GM04504 (cell line): ENCODE data around the gene DRD1.

Experiments
- DNase-seq: peaks from one replicate; pipeline ENCODE4 v3.0.0-alpha.2; 2012; ENCODE audit warnings: low read depth

The DRD1 gene

DNA sequence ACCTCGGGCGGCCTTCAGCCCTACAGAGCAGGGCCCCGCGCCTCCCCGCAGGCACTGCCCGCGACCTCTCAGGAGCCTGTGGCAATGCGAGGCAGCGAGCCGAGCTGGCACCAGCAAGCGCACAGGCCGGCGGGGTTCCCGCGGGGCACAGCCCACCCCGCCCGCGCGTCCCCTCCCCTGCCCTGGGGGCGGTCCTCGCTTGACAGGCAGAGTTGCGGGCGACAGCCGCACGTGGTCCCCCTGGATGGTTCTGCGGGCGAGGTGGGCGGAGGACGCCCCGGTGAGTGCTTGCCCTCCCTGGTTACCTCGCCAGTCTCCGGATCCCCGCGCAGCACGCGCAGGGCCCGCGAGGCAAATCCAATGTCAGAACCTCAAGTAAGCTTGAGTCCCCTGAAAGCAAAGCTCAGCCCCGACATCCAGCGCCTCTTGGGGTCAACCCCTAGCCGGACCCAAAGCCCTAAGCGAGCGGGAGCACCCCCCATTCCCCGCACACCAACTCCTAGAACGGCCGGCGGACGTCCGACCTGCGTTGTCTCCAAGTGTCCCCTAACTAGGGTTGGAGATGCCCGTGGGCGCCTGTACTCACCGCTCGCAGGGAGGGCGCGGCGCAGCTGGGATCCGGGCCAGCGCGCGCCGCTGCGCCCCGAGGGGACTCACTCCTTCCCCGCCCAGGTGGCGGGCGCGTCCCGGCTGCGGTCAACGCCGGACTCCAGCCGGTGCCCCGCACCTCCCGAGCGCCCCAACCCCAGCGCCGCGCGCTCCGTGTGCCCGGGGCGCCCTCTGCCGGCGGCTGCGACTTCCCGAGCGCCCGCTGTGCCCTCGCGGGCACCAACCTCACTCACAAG lies at the start of gene DRD1:
Gene DRD1 (minus strand): TSS at position 123 of the 845 bp plus-strand sequence. CDS start 1,083 bp downstream, outside the sequence.
- no peak for DNase-seq

DNA sequence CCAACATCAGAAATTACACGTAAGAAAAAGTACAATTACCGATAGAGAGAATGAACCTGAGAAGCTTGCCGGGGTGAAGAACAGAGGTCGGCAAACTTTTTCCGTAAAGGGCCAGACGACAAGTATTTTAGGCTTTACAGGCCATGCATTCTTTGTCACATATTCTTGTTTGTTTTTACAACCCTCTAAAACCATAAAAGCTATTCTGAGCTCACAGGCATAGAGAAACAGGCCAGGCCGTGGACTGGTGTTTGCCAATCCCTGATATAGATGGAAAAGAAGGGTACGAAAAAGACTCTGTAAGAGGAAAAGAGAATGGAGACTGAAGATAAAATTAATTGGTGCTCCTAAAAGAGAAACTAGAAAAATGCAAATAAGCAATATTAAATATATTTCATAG lies 49.7 kb upstream of the DRD1 start:
- DNase-seq = no peak

- no peak for DNase-seq
Observed at GRCh38 chr5:175493260-175493659, 49.3 kb upstream of the DRD1 start.

- DNase-seq = no peak
Observed at GRCh38 chr5:175491223-175491622, 47.2 kb upstream of the DRD1 start.

DNA sequence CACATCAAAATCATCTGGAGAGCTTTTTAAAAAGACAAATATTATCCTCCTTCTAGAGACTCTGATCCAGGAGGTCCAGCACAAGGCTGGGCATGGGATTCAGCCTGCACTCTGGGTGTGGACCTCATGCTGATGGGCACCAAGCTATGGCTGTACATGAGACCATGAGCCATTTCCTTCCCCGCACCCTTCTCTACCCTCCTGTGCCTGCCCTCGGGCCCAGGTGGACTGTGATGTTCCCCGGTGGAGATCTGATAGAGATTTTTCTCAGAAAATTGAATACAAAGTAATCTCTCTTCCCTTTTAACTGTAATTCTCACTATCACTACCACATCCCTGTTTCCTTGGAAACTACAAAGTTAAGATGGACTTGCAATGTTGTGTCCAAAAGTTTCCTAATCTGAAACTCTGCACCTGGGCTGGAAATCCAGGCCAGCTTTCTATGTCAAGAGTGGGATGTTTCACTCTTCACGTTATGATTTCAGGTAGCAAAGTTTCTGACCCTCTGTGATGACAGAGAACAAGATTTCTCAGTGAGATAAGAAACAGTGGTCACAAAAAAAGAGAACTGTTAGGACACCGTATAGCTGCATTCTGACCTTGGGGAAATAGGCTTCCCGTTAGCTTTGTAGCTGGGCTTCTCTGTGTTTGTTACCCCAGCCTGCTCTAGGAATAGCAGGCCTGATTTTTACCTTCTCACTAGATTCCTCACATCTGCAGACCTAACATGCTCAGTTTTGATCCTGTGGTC lies 45.9 kb upstream of the DRD1 start:
- no peak for DNase-seq

DNA sequence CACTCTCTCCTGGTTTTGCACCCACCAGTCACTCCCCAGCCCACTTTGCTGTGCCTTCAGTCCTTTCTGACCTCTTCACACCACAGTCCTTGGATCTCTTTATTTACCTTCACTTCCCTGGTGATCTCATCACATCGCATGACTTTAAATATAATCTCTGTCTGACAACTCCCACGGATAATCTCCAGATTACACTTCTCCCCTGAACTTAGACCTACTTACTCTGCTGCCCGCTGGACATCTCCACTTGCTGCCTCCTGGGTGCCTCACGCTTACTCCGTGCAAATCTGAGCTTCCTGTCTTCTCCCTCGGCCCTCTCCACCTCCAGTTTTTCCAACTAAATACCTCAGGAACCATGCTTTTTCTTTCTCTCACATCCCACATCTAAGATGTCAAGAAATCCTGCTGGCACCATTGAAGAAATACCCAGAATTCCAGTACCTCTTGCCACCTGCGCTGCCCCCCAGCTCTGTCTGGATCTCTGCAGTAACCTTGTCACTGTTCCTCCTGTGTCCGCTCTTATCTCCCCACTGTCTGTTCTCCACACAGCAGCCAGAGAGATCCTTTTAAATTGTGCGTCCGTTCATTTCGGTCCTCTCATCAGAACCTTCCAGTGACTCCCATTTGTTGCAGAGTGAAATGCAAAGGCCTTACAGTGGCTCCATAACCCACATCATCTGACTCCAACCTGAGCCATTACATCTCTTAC lies 43.7 kb upstream of the DRD1 start:
- no peak for DNase-seq

- DNase-seq = no peak
Observed at GRCh38 chr5:175485631-175486030, 41.6 kb upstream of the DRD1 start.

GRCh38 chr5:175484829-175485228 lies 40.8 kb upstream of the DRD1 start:
- no peak for DNase-seq

- DNase-seq = no peak
Observed at GRCh38 chr5:175484322-175484721, 40.3 kb upstream of the DRD1 start.

- DNase-seq = no peak
Observed at GRCh38 chr5:175483337-175483736, 39.4 kb upstream of the DRD1 start.

- DNase-seq = no peak
Observed at GRCh38 chr5:175479125-175479881, 35.3 kb upstream of the DRD1 start.

GRCh38 chr5:175478384-175479124 lies 34.6 kb upstream of the DRD1 start, which contains the start of gene SFXN1:
TSS of gene SFXN1 (plus strand) at chr5:175478560. CDS start at chr5:175492104, 13,544 bp downstream.
- DNase-seq = peak; percentile 44

- DNase-seq = no peak
Observed at GRCh38 chr5:175478008-175478383, 34.0 kb upstream of the DRD1 start.

- DNase-seq = no peak
Observed at GRCh38 chr5:175477440-175477839, 33.5 kb upstream of the DRD1 start.

DNA sequence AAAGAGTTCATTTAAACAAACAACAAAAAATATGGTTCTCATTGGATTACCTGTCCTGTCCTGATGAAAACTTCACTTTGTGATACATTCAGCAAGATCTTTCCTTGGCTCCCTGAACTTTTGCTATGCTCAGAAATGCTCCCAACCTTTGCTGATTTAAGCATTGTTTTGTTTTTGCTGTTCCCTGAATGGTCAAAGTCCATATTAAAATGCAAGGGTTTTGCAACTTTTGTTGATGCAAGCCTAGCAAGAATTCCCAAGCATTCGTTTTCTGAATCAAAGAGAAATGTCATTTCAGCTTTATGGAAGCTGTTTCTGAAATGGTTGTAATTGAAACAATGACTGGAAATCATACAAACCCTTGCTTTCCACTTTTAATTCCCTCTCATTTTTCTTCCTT lies 31.3 kb upstream of the DRD1 start:
- DNase-seq = no peak

DNA sequence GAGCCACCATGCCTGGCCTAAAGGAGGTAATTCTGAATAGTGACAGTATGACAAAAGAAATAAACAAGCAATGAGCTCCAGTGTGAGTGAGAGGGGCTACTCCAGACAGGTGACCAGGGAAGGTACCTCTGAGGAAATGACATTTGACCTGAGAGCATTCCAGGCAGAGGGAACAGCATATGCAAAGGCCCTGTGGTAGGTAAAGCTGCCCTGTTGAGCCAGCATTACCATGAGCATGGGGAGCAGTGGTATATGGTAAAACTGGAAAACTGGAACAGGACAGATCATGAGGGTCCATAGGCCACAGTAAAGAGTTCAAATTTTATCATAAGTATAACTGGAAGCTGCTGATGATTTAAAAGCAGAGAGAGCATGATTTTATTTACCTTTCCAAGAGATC lies 28.4 kb upstream of the DRD1 start:
- DNase-seq = no peak

- DNase-seq = no peak
Observed at GRCh38 chr5:175471628-175472027, 27.6 kb upstream of the DRD1 start.

GRCh38 chr5:175471196-175471595 lies 27.2 kb upstream of the DRD1 start:
- DNase-seq = no peak

DNA sequence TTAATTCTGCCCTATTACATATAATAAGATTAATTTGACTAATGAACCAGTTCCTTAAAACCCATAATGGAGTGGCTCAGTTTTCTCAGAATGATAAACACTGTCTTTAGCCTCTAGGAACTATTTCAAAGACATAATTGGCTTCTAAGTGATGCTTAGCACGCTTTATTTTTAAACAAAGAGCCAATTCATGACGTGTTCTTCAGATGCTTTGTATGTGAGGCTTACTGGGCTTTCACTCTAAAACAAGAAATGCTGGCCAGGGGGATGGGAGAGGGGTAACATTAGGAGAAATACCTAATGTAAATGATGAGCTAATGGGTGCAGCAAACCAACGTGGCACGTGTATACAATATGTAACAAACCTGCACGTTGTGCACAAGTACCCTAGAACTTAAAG lies 26.8 kb upstream of the DRD1 start:
- DNase-seq = no peak

DNA sequence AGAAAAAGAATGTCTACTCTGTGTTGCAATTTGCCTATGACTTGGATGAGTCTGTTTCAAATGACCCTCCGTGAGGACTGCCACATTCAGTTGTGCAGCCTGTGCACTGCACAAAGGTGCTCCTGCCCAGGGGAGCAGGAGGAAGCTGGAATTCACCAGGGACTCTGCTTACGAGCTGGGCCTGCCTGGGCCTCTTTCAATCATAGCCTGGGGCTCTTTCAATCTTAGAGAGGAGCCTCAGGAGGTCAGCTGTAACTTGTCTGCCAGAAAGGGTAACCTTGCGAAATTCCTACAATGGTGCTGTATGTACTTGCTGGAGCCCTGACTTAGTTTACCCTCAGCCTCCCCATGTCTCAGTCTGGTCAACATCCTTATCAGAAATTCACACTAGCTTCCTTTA lies 25.9 kb upstream of the DRD1 start:
- DNase-seq = no peak

GRCh38 chr5:175468892-175469291 lies 24.9 kb upstream of the DRD1 start:
- no peak for DNase-seq
